NB4 (cell line): ENCODE data around the gene CARD19.

ENCODE experiments used
- CTCF ChIP-seq: IDR thresholded peaks from one replicate; pipeline ENCODE4 v1.5.1; 2012; ENCODE audit warnings: low read depth, low read length
- TF ChIP-seq, protein P1 (sequence below): IDR thresholded peaks from 2 replicates; pipeline ENCODE4 v1.6.1; 2011; ENCODE audit warnings: low read depth, low read length

GRCh38 chr9:93091453-93092081 lies 4.5 kb upstream of the CARD19 start:
- TF ChIP-seq CTCF, result no peak
- TF ChIP-seq, protein P1, sequence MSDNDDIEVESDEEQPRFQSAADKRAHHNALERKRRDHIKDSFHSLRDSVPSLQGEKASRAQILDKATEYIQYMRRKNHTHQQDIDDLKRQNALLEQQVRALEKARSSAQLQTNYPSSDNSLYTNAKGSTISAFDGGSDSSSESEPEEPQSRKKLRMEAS, result no peak
